Forelimb muscle (tissue), 1 donor: ENCODE data around the gene COQ8A. TPM values are rescaled to one million over a fixed set of nuclear protein-coding genes. Genes with fewer than 3 reads are reported as not detected.

Experiments
- DNase-seq: peaks from one replicate; pipeline ENCODE4 v3.0.0-alpha.2; 2013; ENCODE audit warnings: low read depth
- polyA plus RNA-seq: library from polyadenylated mRNA; unstranded; fragments of 120-200 nt; gene quantifications from one replicate; pipeline ENCODE4 v1.2.1, GENCODE V29; 2013; ENCODE audit not compliant: insufficient read length

The COQ8A gene
- polyA plus RNA-seq, 1 donor: 78.1 TPM

- DNase-seq: peak; percentile 31
Observed at GRCh38 chr1:226973371-226973897, 33.3 kb downstream of the COQ8A start.

DNA sequence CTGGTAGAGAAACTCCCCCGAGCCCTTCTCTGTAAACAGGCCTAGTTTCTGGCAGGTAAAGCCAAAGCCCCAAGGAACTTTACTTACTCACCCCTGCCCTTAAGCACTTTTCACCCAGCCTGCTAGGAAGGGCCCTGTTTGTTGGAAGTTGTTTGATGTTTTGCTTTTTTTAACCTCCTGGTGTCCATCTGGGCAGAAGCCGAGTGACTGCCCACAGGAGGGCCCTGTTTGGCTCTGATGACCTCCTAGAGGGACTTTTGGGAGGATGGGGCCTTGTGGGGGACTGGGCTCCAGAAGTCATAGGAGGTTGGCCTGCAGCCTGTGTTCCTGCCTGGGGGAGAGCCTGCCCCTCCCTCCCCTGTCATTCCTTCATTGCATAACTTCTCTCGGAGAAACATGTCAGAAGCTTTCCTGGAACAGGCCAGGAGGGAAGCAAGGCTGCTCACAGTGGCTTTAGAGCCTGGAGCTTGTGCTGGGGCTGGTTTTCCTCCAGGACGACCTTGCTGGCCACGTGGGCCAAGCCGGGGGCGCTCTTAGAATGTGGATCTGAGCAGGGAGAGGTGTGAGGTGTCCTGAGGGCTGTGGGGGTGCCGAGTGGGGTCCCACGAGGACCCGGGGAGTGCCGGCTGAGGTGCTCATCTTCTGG lies 33.9 kb downstream of the COQ8A start:
- DNase-seq: no peak

DNA sequence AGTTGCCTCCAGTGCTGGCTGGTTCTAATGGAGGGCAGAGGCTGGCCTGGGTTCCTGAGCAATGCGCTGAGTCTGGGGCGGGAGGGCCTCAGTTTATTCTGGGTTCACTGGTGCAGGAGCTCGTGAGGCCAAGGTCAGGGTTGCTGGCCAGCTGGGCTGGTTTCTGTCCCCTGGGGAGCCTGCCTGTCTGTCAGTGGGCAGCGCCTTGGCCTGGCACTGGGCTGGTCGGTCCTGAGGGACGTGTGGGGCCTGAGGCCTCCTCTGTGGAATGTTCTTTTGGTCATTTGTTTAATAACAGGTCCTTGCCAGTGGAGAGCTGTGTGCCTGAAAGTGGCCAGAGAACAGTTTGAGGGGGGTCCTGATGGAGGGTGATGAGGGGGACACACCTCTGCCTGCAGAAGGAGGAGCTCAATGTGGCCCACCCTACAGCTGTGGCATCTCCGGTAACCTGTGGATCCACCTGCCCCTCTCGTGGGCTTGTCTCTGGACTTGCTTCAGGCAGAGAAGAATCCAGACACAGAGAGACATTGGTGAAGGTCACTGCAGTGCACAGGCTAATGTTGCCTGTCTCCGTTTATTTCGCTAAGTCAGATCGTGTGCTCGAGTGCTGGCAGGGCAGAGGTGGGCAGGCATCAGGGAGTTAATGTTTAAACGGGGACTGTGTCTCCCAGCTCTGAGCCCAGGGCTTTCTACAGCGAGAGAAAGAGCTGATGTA lies 34.6 kb downstream of the COQ8A start:
- no peak for DNase-seq

- no peak for DNase-seq
Observed at GRCh38 chr1:226975259-226976250, 35.5 kb downstream of the COQ8A start.

DNA sequence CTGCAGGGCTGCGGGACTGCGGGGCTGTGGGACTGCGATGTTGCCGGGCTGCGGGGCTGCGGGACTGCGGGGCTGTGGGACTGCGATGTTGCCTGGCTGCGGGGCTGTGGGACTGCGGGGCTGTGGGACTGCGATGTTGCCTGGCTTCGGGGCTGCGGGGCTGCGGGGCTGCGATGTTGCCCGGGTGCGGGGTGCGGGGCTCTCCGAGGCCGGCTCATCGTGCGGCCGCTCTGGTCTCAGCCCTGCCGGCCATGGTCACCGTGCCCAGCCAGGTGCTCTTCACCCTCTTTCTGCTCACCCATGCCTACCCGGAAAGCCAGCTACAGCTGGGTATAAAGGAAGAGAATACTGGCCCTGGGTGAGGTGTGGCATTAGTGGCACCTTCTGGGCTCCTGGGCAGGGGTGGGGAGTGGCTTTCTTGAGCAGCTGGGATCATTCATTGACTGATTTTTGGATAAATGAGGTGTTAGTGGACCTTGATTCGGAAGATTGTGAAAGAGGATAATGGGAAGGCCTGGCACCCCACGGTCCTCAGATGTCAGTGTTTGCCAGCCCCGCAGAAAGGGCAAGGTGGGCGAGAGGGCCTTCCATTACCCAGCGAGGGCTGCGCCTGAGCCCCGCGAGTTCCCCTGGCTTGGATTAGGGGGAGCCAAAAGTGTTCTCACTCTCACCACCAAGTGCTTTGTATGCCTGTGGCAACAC lies 36.3 kb downstream of the COQ8A start:
- no peak for DNase-seq

DNA sequence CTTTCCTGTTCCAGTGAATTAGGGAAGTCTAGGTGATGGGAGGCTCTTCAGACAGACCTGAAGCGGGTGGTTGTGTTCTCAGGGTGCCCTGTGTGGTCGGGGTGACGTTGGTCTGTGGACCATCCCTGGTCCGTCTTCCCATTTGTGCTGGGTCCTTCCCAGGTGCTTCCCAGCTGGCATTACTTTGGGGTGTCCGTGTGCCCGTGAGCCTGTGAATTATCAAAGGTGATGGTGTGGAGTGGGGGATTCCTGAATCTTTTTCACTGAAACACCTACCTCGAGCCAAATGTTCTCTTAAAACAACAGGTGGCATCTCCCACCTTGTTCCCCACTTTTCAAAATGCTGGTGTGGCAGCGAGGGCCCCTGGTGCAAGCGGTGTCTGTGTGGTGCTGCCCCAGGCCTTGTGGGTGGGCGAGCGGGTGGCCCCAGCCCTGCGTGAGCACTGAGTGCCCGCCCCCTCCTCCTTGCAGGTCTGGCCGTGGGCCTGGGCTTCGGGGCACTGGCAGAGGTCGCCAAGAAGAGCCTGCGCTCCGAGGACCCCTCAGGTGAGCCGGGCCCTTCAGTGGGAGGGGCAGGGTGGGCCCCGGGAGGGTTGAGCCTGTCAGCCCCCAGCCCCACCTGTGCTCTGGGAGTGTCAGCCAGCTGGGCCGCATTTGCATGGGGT lies 37.0 kb downstream of the COQ8A start:
- DNase-seq: no peak

DNA sequence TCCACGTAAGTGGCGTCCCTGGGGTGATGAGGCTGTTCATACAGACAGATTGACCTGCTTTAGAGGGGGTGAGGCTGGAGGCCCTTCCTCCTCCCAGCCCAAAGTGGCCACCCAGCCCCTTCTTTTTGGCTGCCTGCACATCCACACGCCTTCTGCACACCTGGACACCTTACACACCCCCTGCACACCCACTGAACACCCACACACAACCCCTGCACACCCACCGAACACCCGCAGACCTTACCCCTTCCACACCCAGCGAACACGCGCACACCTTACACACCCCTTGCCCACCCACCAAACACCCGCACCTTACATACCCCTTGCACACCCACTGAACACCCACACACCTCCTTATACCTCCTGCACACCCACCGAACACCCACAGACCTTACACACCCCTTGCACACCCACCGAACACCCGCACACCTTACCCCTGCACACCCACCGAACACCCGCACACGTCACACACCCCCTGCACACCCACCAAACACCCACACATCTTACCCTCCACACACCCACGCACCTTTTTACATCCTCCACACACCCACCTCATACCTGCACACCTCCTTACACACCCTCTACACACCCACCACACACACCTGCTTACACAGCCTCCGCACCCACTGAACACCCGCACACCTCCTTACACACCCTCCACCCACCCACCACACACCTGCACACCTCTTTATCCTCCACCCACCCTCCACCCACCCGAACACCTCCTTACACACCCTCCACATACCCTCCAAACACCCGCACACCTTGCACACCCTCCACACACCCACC lies 37.7 kb downstream of the COQ8A start:
- DNase-seq: no peak

DNA sequence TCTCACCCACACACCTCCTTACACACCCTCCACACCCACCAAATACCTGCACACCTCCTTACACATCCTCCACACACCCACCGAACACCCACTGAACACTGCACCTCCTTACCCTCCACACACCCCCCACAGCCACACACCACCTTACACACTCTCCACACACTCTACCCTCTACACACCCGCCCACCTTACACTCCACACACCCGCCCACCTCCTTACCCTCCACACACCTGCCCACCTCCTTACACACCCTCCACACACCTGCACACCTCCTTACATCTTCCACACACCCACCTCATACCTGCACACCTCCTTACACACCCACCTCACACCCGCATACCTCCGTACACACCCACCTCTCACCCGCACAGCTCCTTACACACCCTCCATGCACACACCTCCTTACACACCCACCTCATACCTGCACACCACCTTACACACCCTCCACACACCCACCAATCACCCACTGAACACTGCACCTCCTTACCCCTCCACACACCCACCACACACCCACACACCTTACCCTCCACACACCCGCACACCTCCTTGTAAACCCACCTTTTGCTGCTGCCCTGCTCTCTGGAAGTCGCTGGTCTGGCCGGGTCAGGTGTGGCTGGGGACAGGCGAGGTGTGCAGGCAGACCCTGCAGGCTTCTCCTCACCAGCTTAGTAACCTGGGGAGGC lies 38.5 kb downstream of the COQ8A start:
- no peak for DNase-seq

GRCh38 chr1:226979115-226979516 lies 39.0 kb downstream of the COQ8A start:
- DNase-seq: no peak

GRCh38 chr1:226979517-226980121 lies 39.5 kb downstream of the COQ8A start:
- no peak for DNase-seq

DNA sequence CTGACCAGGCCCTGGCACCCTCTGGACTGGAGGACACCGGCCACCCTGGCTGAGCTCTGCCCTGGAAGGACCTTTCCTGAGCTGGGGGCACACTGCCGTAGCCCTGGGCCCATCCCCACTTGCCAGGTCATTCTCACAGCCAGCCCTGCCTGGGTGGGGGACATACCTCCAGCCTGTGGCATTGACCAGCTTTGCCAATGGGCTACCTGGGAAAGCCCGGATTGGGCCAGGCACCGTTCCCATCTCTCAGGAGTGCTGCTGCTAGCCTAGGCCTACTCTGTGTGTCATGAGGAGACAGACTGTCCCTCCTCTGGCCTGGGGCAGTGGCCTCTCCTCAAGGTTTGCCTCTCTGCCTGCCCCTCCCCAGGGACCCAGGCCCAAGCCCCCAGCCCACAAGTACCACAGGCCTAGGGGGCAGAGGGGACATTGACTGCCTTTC lies 40.0 kb downstream of the COQ8A start:
- DNase-seq: no peak

DNA sequence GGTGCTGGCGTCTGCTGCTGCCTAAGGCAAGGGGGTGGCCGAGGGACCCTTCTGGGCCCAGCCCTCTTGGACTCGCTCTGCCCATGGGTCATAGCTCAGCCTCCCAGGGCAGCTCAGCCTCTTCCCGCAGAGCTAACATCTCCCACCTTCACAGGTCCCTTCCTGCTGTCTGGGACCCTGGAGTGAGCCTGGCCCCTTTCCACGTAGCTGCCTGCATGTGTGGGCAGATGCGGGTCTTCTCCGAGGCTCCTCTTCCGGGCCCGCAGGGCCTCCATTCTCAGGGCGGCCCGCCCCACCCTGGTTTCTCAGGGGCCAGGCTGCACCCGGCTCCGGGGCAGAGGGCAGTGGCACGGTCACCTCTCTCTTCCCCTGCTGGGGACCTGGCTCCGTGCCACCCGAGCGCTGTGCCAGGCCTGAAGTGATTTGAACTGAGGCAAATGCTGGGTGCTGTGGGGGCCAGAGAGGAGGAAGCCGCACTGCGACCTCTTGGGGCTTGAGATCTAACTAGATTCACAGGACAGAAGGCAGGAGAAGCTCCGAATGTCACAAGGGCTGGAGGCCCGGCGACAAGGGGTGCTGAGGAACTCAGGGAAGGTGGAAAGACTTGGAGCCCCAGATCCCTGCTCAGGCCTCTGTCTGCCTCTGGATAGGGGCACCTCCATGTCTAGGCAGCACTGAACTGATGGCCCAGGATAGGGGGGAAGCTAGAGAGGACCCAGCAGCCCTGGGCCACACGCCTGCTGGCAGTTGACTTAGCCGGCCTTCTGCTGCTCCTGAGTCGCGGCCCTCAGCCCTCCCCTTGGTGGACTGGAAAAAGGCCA lies 40.7 kb downstream of the COQ8A start:
- no peak for DNase-seq

GRCh38 chr1:226981386-226981817 lies 41.3 kb downstream of the COQ8A start:
- no peak for DNase-seq

- DNase-seq: no peak
Observed at GRCh38 chr1:226981838-226982237, 41.7 kb downstream of the COQ8A start.

DNA sequence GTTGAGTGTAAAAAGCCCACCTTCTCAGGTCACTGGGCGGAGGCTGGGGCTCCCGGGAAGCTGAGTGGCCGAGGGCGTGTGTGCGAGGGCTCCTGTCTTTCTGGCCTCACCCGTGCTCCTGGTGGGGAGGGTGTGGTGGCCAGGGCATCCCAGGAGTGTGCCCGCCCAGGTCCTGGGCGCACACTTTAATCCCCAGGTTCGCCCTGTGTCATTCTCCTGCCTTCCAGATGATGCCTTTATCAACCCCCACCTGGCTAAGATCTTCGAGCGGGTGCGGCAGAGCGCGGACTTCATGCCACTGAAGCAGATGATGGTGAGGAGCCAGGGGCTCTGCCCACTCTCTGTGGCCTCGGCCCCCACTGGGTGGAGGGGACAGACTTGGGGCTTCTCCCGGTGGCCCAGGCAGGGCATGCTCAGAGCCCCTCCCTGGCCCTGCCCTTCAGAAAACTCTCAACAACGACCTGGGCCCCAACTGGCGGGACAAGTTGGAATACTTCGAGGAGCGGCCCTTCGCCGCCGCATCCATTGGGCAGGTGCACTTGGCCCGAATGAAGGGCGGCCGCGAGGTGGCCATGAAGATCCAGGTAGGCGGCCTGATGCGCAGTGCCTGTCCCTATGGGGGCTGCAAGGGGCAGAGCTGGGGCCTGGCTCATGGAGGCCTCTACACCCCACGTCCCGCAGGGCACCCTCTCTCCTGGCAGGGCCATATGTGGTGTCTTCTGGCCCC lies 42.5 kb downstream of the COQ8A start:
- no peak for DNase-seq

DNA sequence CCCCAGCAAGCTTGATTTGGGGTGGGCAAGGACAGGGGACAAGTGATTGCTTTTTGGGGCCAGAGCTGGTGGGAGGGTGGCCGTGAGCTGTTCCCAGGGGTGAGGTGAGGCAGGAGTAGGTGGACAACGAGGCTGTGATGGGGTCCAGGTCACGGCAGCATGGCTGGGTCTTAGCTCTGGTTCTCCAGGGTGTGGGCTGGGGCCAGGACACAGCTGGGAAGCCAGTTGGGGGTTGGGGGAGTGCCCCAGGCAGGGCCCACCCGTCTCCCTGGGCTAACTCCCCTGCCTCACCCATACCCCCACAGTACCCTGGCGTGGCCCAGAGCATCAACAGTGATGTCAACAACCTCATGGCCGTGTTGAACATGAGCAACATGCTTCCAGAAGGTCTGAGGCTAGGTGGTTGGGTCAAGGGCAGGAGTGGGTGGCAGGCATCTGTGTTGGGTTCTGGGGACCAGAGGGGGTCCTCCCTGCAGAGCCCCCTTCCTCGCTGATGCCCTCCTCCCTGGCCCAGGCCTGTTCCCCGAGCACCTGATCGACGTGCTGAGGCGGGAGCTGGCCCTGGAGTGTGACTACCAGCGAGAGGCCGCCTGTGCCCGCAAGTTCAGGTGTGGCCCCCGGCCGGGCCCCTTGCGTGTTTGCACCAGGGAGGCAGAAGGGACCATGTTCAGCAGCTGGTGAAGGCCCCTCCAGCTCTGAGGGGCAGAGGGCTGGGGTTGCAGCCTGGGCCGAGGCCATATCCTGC lies 43.3 kb downstream of the COQ8A start:
- no peak for DNase-seq

- no peak for DNase-seq
Observed at GRCh38 chr1:226983992-226984364, 43.9 kb downstream of the COQ8A start.
